IMR-90 (cell line): Measurements from ENCODE around the gene RFT1. TPM values are rescaled to one million over a fixed set of nuclear protein-coding genes. Genes with fewer than 3 reads are reported as not detected.

Experiments
- ATAC-seq: fragments of 200-7000 bp; cut with Tn5 transposase; 2 replicates; pipeline ENCODE4 v1.9.1; 2020; ENCODE audit warnings: low read depth, mild to moderate bottlenecking, moderate library complexity
- BruUV-seq: library from RNA; stranded (reverse); fragments of 400-500 nt; replicated peaks from 2 replicates; lab custom pipeline; 2021; lab: Mats Ljungman, UMichigan
- CTCF ChIA-PET: fragments of 300-600 bp; formaldehyde crosslinking; extraction: SDS; loops from one replicate; lab custom pipeline; 2021; ENCODE audit warnings: antibody characterized with exemption; lab: Yijun Ruan, JAX
- POLR2A ChIA-PET: fragments of 300-600 bp; sonication (Branson Sonifier 250); formaldehyde crosslinking; loops from one replicate; lab custom pipeline; 2022; ENCODE audit warnings: antibody characterized with exemption; ENCODE audit not compliant: unreplicated experiment; lab: Charles Lee
- DNase-seq: peaks from one replicate; pipeline ENCODE4 v3.0.0; 2013
- H2AFZ ChIP-seq: replicated peaks from 2 replicates; pipeline ENCODE3; 2013; ENCODE audit warnings: low read length, mild to moderate bottlenecking; ENCODE audit not compliant: poor library complexity
- H2AK5ac ChIP-seq: 2 replicates; pipeline ENCODE4 v1.6.1; 2013; ENCODE audit warnings: low read depth, low read length, inconsistent platforms
- H2AK9ac ChIP-seq: replicated peaks from 2 replicates; pipeline ENCODE3; 2013; ENCODE audit warnings: mild to moderate bottlenecking, low read depth, low read length, moderate library complexity; ENCODE audit not compliant: poor library complexity
- H2BK120ac ChIP-seq: 2 replicates; pipeline ENCODE4 v1.6.1; 2013; ENCODE audit warnings: low read depth, low read length, inconsistent platforms
- H2BK15ac ChIP-seq: 3 replicates; pipeline ENCODE4 v1.6.1; 2013; ENCODE audit warnings: low read depth, low read length, inconsistent platforms
- H2BK20ac ChIP-seq: 2 replicates; pipeline ENCODE4 v1.6.1; 2013; ENCODE audit warnings: low read depth, mild to moderate bottlenecking, inconsistent platforms, low read length, moderate library complexity
- H2BK5ac ChIP-seq: 2 replicates; pipeline ENCODE4 v1.6.1; 2013; ENCODE audit warnings: mild to moderate bottlenecking, low read depth, low read length, inconsistent platforms; ENCODE audit not compliant: poor library complexity, severe bottlenecking
- H3K14ac ChIP-seq: replicated peaks from 2 replicates; pipeline ENCODE4 v1.6.1; 2013; ENCODE audit warnings: low read depth, low read length, inconsistent platforms
- H3K18ac ChIP-seq: 2 replicates; pipeline ENCODE4 v1.6.1; 2013; ENCODE audit warnings: low read depth, low read length, control low read depth
- H3K23ac ChIP-seq: 2 replicates; pipeline ENCODE4 v1.6.1; 2013; ENCODE audit warnings: low read depth, low read length, inconsistent platforms
- H3K27ac ChIP-seq: 2 replicates; pipeline ENCODE4 v1.5.1; 2013; ENCODE audit warnings: mild to moderate bottlenecking, control low read depth, low read length; ENCODE audit not compliant: insufficient read depth
- H3K27me3 ChIP-seq: 2 replicates; pipeline ENCODE4 v1.6.1; 2013; ENCODE audit warnings: low read length; ENCODE audit not compliant: control insufficient read depth, insufficient read depth
- H3K36me3 ChIP-seq: 2 replicates; pipeline ENCODE4 v1.6.1; 2013; ENCODE audit warnings: low read length, mixed read lengths; ENCODE audit not compliant: control insufficient read depth, insufficient read depth
- H3K4ac ChIP-seq: 2 replicates; pipeline ENCODE4 v1.6.1; 2013; ENCODE audit warnings: low read depth, low read length, inconsistent platforms
- H3K4me1 ChIP-seq: 2 replicates; pipeline ENCODE4 v1.6.1; 2013; ENCODE audit warnings: low read length, mixed read lengths; ENCODE audit not compliant: control insufficient read depth, insufficient read depth
- H3K4me2 ChIP-seq: 2 replicates; pipeline ENCODE4 v1.6.1; 2013; ENCODE audit warnings: low read depth, mild to moderate bottlenecking, control low read depth, low read length, moderate library complexity
- H3K4me3 ChIP-seq: 2 replicates; pipeline ENCODE4 v1.5.1; 2013; ENCODE audit warnings: low read depth, mild to moderate bottlenecking, control low read depth, low read length, moderate library complexity; ENCODE audit not compliant: insufficient read depth
- H3K56ac ChIP-seq: 2 replicates; pipeline ENCODE4 v1.6.1; 2013; ENCODE audit warnings: low read length, inconsistent platforms; ENCODE audit not compliant: insufficient read depth; ENCODE audit errors: extremely low read depth
- H3K79me1 ChIP-seq, 2 experiments: 2 replicates each; pipeline ENCODE4 v1.6.1; 2013; ENCODE audit warnings: low read length in 2 of 2, inconsistent platforms in 1 of 2, low read depth in 1 of 2
- H3K9ac ChIP-seq: 2 replicates; pipeline ENCODE4 v1.6.1; 2013; ENCODE audit warnings: low read depth, low read length, control low read depth
- H3K9me1 ChIP-seq: 2 replicates; pipeline ENCODE4 v1.6.1; 2013; ENCODE audit warnings: low read length, inconsistent platforms; ENCODE audit not compliant: insufficient read depth
- H3K9me3 ChIP-seq: 2 replicates; pipeline ENCODE4 v1.6.1; 2013; ENCODE audit warnings: low read length; ENCODE audit not compliant: control insufficient read depth, insufficient read depth
- H4K20me1 ChIP-seq: 2 replicates; pipeline ENCODE4 v1.6.1; 2013; ENCODE audit warnings: low read length, inconsistent platforms; ENCODE audit not compliant: insufficient read depth
- H4K5ac ChIP-seq: 2 replicates; pipeline ENCODE4 v1.6.1; 2013; ENCODE audit warnings: mild to moderate bottlenecking, low read depth, low read length, control low read depth
- H4K8ac ChIP-seq, 2 experiments: 2 replicates each; pipeline ENCODE4 v1.6.1; 2013; ENCODE audit warnings: low read depth in 2 of 2, low read length in 2 of 2, control low read depth in 1 of 2, inconsistent platforms in 1 of 2
- H4K91ac ChIP-seq: 2 replicates; pipeline ENCODE4 v1.6.1; 2013; ENCODE audit warnings: low read depth, low read length, inconsistent platforms; ENCODE audit not compliant: insufficient read depth
- CHD1 ChIP-seq: IDR thresholded peaks from 2 replicates; pipeline ENCODE4 v1.6.1; 2012; ENCODE audit warnings: low read depth, low read length, improper control_type of control experiment
- ELK1 ChIP-seq: fragments of 150-350 bp; IDR thresholded peaks from 2 replicates; pipeline ENCODE4 v1.6.1; 2016; ENCODE audit warnings: low read depth, mild to moderate bottlenecking, low read length, moderate library complexity, borderline replicate concordance
- MAFK ChIP-seq: IDR thresholded peaks from 2 replicates; pipeline ENCODE4 v1.6.1; 2012; ENCODE audit warnings: low read depth, low read length, improper control_type of control experiment
- POLR2A ChIP-seq: IDR thresholded peaks from 2 replicates; pipeline ENCODE4 v1.6.1; 2012; ENCODE audit warnings: mild to moderate bottlenecking, low read depth, low read length
- WGBS, 2 experiments: methylation state at CpG; one replicate each; pipeline versions ENCODE4 v1.1.5 to v1.1.7; 2013; ENCODE audit warnings: missing lambda C conversion rate in 2 of 2; ENCODE audit not compliant: insufficient read length in 1 of 2; ENCODE audit errors: extremely low coverage in 2 of 2; 5-methylcytosine and 5-hydroxymethylcytosine counted together
- dilution Hi-C: fragments of 300-500 bp; cut with HindIII; formaldehyde crosslinking; loops from one replicate; pipeline ENCODE4 v1.14.3; 2018; ENCODE audit warnings: low sequenced_read_pairs; ENCODE audit not compliant: unreplicated experiment
- in situ Hi-C: fragments of 300-500 bp; cut with MboI; formaldehyde crosslinking; loops from 3 replicates; pipeline ENCODE4 v1.14.3; 2019; ENCODE audit warnings: low sequenced_read_pairs, inconsistent platforms, mixed read lengths
- intact Hi-C: fragments of 100-400 bp; cut with micrococcal nuclease; formaldehyde crosslinking; loops from 2 replicates; pipeline ENCODE4 v1.10.0; 2022
- polyA plus RNA-seq, 3 experiments: library from polyadenylated mRNA; depleted of rRNA; stranded (reverse); fragments of >200 nt; gene quantifications; 2 replicates each; pipeline ENCODE4 v1.2.3, GENCODE V29; 2012; ENCODE audit warnings: low replicate concordance in 1 of 3
- total RNA-seq: library from RNA; depleted of rRNA; stranded (reverse); fragments of >200 nt; gene quantifications from 2 replicates; pipeline ENCODE4 v1.2.3, GENCODE V29; 2012

RFT1 gene
- total and polyA plus RNA-seq, 2 of the 4 experiments (the other 2 are of a cell fraction): 14.5 to 23.5 TPM

GRCh38 chr3:53145713-53146080, 15.5 kb upstream of the RFT1 start:
- Histone ChIP-seq H3K14ac (no peak overlapping the region), H2AK5ac (no peak overlapping the region), H3K9me1 (peaks cover 7% of the 10 kb centered on the region), H4K8ac (no peak overlapping the region), H4K5ac (no peak overlapping the region), H3K27ac (no peak overlapping the region), H3K23ac (no peak overlapping the region), H3K79me1 (0 out of 4 replicates have a peak, but pooled peaks cover 0 to under 1% of the 10 kb centered on the region in 2 experiments), H3K4me2 (no peak overlapping the region), H2BK15ac (no peak overlapping the region), H2BK20ac (no peak overlapping the region), H3K4me1 (peaks cover 8% of the 10 kb centered on the region), H3K9me3 (no peaks in the 10 kb centered on the region), H3K27me3 (no peaks in the 10 kb centered on the region; the same call in none of the 2 replicates), H3K4me3 (no peak overlapping the region), H3K18ac (no peak overlapping the region), H3K4ac (no peak overlapping the region), H3K36me3 (no peaks in the 10 kb centered on the region), H2AK9ac (peak overlapping the region; percentile 0), H4K91ac (no peak overlapping the region), H2BK120ac (no peak overlapping the region), H3K56ac (no peak overlapping the region), H4K20me1 (no peaks in the 10 kb centered on the region), H2BK5ac (no peak overlapping the region), H3K9ac (no peak overlapping the region), H2AFZ (no peak overlapping the region)
- CTCF ChIA-PET: interaction anchor here (2.2 kb wide), 1 partner anchor 12 kb away, joined by 8 read pairs; no protein-coding TSS in a partner anchor
- DNase-seq: peak; percentile 18
- POLR2A ChIA-PET: no interaction called here
- no peak for ATAC-seq
- dilution Hi-C loops: no loop called here
- in situ Hi-C loops: no loop called here
- no CpG with 5 or more reads among the region's 3 CpGs for WGBS, 2 experiments
- intact Hi-C loops: no loop called here
- TF ChIP-seq CHD1 (no peak), ELK1 (no peak), MAFK (no peak), POLR2A (no peak)
- no TSS peak for BruUV-seq
